Transverse colon (tissue), 4 donors: ENCODE data around the gene INTS15.

Source experiments
- EP300 ChIP-seq: sonication (generic); formaldehyde crosslinking; IDR thresholded peaks from one replicate; pipeline ENCODE4 v1.6.1; 2017; ENCODE audit warnings: antibody characterized with exemption, low read depth
- POLR2A ChIP-seq: fragments of 450-650 bp; IDR thresholded peaks from one replicate; pipeline ENCODE4 v1.6.1; 2016; ENCODE audit warnings: antibody characterized with exemption, mild to moderate bottlenecking, moderate library complexity
- POLR2AphosphoS5 ChIP-seq, 3 donors: sonication (generic); formaldehyde crosslinking; IDR thresholded peaks; one replicate each; pipeline ENCODE4 v1.6.1; 2016; ENCODE audit warnings: antibody characterized with exemption in 3 of 3
- TF ChIP-seq, protein P1 (sequence below), 5 experiments: fragments of 200-600 bp in 3 of 5; fragments of 450-650 bp in 2 of 5; sonication (generic) in 3 of 5; IDR thresholded peaks; 1 replicate in 2 of 5; 2 replicates in 3 of 5; pipeline ENCODE4 v1.5.1; 2016 to 2017; ENCODE audit warnings: antibody characterized with exemption in 5 of 5, inconsistent platforms in 3 of 5, mild to moderate bottlenecking in 2 of 5, moderate library complexity in 1 of 5

DNA sequence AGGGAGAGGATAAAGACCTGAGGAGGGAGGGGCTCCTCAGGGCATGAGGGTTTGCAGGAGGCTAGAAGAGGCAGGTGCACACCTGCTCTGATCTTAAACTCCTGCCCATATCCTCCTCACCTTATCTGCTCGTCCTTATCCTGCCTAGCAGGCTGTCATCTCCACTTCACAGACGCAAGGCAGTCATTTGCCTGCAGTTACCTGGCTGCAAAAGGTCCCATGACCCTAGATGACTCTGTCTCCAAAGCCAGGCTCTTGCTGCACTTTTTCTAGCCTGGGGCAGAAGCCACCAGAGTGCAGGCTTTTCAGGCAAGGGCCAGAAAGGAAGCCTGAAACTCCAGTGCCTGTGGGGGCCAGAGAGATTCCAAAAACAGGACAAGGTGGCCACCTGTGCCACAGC, 23.9 kb downstream of the INTS15 start:
- TF ChIP-seq, protein P1, sequence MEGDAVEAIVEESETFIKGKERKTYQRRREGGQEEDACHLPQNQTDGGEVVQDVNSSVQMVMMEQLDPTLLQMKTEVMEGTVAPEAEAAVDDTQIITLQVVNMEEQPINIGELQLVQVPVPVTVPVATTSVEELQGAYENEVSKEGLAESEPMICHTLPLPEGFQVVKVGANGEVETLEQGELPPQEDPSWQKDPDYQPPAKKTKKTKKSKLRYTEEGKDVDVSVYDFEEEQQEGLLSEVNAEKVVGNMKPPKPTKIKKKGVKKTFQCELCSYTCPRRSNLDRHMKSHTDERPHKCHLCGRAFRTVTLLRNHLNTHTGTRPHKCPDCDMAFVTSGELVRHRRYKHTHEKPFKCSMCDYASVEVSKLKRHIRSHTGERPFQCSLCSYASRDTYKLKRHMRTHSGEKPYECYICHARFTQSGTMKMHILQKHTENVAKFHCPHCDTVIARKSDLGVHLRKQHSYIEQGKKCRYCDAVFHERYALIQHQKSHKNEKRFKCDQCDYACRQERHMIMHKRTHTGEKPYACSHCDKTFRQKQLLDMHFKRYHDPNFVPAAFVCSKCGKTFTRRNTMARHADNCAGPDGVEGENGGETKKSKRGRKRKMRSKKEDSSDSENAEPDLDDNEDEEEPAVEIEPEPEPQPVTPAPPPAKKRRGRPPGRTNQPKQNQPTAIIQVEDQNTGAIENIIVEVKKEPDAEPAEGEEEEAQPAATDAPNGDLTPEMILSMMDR (IDR thresholded peaks at IDR 0.05) = no peak
- no peak for TF ChIP-seq POLR2A
- TF ChIP-seq EP300 = no peak
- no peak for TF ChIP-seq POLR2AphosphoS5 (IDR thresholded peaks at IDR 0.05)
